GM12891 (cell line): Measurements from ENCODE around the gene CALCOCO1.

Experiments used
- POLR2A ChIP-seq: IDR thresholded peaks from 2 replicates; pipeline ENCODE4 v1.6.1; 2011; ENCODE audit warnings: low read depth, low read length, control low read depth
- POLR2AphosphoS5 ChIP-seq: IDR thresholded peaks from 2 replicates; pipeline ENCODE4 v1.6.1; 2011; ENCODE audit warnings: low read depth, low read length, control low read depth

GRCh38 chr12:53683983-53684382 is 43.3 kb downstream of the CALCOCO1 start:
- TF ChIP-seq POLR2A (no peak), POLR2AphosphoS5 (no peak)
